ENCODE results near the gene IRGQ.
A peak's percentile ranks its signal among the peaks of the same experiment; 100 is the strongest.

The IRGQ gene

DNA sequence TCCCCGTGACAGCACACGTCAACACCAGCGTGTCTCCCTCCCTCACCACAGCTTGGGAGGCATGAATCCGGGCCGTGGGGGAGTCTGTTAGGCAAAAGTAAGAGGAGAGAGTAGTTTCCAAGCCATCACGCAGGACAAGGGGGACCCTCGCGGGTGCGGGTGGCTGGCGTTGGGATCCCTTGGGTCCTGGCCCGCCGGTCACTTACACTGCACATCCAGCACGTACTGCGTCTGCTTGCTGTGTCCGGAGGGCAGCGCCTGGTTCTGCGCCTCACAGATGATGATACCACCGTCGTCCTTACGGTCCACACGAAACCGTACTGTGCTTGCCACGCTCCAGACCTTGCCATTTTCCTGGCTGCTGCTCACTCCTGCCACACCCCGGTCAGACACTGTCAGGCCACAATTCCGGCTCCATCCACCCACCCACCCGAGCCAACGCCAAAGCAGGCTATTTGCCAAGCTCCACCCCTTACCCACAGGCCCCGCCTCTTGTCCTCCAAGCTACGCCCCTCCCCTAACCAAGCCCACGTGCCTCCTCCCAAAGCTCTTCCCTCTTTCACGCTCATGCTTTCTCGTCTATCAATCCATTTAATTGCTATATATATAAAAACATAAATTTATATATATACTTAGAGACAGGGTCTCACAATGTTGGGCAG, 30.1 kb upstream of the IRGQ start:
- peak in 10 of 58 donors; percentile 12 to 55 (median 26) for DNase-seq

GRCh38 chr19:43624933-43625332, 29.0 kb upstream of the IRGQ start:
- peak in 2 of 58 donors; percentile 9 to 22 for DNase-seq

DNA sequence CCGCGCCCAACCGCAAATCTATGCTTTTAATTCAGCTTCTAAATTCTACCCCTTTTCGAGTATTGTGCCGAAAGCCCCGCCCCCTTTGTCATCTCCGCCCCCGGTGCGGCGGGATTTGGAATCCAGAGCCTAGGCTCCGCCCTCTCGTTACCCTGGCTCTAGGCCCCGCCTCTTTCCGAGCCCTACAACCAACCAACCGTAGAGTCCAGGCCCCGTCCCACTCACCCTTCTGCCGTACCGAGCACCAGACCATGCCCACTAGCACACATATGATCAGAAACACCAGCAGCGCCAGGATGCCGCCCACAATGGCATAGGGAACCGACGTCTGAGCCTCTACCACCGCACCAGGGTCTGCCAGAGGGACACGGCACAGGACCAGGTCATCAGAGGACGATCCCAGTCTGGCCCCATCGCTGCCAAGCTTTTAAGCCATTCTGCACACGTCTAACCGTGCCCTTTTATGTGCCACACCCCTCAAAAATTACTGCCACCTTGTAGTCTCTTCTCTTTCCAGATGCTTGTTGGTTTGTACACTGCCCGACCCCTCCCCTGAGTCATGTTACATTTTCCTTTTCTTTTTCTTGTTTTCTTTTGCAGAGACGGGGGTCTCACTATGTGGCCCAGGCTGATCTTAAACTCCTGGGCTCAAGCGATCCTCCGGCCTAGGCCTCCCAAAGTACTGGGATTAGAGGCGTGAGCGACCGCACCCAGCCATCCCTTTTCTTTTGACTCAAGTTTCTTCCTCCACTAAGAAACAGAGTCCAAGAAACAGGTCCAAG, 28.1 kb upstream of the IRGQ start:
- no peak for DNase-seq

DNA sequence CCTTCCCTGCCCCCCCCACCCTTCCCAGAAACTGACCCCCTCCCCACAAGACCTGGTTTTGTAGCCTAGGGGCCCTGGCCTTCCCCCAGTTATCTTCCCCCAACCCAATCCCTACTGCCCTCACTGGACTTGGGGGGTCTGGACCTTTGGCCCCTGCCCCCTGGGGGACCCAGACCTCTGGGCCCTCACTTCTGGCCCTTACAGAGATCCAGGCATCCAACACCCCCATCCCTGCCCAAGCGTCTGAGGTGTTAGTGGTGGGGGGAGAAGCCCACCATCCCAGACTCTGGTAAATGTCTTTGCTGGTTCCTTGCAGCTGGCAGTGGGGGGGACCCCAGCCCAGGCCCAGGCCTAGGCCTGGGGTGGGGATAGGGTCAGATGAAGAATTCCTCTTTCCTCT, 27.0 kb upstream of the IRGQ start:
- no peak for DNase-seq

- DNase-seq, result no peak
Measured at GRCh38 chr19:43622070-43622469, 26.1 kb upstream of the IRGQ start.

DNA sequence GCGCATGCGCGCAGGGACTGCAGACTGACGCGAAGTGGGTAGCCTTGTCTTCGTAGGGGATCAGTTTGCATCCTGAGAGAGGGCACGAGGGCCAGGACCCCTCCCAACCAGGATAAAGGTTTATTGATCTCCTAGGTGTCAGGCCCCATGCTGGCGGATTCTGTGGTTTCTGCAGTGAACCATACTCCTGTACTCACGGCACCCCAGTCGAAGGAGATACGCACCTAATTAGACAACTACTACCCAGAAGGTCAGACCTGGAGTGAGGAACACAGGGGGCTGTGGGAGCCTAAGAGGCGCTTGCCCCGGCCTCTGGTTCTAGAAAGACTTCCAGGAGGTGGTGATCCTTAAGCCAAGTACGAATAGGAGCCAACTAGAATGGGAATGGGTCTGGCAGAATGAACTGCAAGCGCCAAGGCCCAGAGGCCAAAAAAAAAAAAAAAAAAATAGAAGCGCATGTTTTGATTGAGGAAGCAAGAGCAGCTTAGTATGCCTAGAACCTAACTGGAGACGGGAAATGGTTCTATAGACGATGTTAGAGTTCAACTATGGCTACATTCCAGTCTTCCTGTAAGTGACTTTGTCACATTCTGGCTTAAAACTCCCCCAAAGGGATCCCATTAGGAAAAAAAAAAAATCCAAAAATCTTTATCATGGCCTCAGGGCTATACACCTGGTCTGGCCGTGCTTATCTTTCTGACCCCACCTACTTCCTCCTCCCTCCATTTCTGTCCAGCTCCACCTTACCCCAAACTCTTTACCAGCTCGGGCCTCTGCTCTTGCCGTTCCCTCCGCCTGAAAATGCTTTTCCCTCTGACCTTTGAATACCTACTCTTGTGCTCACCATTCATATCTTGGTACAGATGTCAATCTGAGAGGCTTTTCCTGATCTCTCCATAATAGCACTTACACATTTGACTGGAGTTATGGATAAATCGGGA, 24.4 kb upstream of the IRGQ start:
- peak in 1 of 58 donors; percentile 50 for DNase-seq

- peak; percentile 77 to 99 (median 93) for DNase-seq
Measured at GRCh38 chr19:43619262-43620060, 23.5 kb upstream of the IRGQ start, which contains the start of gene ZNF428. TSS of gene ZNF428 (minus strand) at chr19:43619629. CDS start at chr19:43614304, 5,325 bp downstream.

DNA sequence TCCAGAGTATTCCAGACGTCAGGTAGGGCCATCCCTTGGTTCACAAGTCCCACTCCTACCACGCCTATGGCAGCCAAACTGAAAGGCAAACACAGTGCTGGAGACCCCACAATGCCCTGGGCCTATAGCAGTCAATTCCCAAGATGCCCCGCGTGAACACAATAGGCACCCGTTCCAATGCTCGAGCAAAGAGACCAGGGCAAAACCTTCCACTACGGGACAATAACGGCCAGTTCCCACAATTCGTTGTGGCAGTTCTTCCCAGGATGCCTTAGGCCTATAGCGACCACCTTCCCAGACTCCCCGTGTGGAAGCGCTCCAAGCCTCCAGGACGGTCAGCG, 23.0 kb upstream of the IRGQ start:
- peak in 19 of 58 donors; percentile 48 to 80 (median 63) for DNase-seq

DNA sequence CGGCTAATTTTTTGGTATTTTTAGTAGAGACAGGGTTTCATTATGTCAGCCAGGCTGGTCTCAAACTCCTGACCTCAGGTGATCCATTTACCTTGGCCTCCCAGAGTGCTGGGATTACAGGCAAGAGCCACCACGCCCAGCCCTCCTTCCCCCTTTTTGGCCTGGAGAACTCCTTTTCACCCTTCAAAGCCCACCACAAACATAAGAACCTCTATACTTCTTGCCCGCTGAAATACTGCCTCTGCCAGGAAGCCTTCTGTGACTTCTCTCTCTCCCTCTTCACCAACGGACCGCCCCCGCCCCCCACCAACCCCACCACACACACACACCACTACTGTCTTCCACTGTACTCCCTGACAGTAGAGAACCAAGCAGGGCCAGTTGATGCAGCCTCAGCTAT, 21.0 kb upstream of the IRGQ start:
- DNase-seq, result no peak

DNA sequence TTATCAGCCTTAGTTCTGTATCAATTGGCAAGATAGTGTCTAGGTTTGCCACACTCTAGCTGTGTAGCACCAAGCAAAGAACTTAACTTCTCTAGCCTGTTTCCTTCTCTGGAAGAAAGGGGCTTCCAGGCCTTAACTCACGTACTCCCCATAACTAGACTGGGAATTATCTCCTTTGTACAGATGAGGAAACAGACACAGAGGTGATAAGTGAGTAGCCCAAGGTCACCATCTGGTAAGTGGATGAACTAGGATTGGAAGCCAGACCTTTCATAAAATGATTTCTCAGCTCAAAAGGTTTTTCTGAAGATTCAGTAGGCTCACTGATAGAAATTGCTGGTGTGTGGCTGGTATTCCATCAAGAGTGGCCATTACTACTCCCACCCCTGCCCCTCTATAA, 20.4 kb upstream of the IRGQ start:
- DNase-seq, result no peak

- DNase-seq, result no peak
Measured at GRCh38 chr19:43612374-43612773, 16.4 kb upstream of the IRGQ start.

GRCh38 chr19:43611788-43612187, 15.9 kb upstream of the IRGQ start, which contains the start of gene SRRM5:
TSS of gene SRRM5 (plus strand) at chr19:43612088. CDS start at chr19:43612122, 34 bp downstream.
- no peak for DNase-seq

- DNase-seq, result no peak
Measured at GRCh38 chr19:43610493-43610892, 14.6 kb upstream of the IRGQ start.

DNA sequence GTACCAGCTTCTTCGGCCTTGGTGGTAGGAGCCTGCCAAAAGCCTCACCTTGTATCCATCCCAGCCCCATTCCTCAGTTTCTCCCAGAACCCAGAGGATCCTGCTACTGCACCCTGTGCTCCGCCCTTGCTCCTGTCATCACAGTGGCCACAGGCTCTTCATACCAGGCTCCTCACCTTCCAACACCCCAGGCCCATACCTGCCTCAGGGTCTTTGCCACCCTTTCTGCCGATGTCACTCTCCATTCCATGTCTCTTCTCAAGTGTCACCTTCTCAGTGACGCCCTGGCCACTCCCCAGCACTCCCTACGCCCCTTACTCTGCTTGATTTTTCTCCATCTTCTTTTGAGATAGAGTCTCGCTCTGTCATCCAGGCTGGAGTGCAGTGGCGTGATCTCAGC, 13.9 kb upstream of the IRGQ start:
- no peak for DNase-seq

GRCh38 chr19:43607238-43608205, 11.6 kb upstream of the IRGQ start:
- DNase-seq, result no peak

DNA sequence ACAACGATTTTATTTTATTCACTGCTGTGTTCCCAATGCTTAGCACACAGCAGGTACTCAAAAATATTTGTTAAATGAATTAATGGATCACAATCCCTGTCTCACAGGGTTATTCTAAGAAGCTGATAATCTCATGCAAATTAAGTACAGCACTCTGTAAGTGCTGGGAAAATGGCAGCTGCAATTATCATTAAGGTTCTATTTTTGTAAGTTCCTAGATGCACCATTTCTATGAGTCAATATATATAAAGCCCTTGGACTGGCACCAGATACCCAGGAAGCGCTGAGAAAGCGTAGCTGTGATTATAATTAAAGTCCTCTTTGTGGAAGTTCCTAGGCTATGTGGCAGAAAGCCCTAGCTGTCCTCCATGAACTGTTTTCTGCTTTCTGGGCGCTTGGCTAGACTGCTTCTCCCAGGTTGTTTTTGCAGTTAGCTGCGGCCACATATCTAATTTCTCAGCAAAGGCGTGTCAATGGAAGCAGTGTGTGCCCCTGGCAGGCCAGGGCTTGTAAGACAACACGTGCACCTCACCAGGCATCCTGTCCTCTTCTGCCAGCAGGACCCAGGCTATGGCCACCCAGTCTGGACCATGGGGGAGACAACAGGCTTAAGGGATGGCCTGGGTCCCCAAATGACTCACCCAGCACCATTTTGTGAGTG, 10.8 kb upstream of the IRGQ start:
- DNase-seq, result peak in 14 of 58 donors; percentile 4 to 75 (median 20)

- DNase-seq, result peak in 12 of 58 donors; percentile 7 to 41 (median 21)
Measured at GRCh38 chr19:43605875-43606568, 10.1 kb upstream of the IRGQ start.

DNA sequence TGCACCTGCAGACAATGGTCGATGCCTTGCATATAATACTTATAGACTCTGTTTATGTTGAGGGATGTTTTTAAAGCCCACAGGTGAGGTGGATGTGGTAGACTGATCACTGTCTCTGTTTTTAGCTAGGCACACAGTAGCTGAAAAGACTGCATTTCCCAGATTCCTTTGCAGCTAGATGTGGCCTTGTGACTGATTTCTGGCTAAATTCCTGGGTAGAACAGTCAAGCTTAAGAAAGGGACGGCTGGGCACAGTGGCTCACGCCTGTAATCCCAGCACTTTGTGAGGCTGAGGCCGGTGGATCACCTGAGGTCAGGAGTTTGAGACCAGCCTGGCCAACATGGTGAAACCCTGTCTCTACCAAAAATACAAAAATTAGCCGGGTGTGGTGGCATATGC, 4.4 kb upstream of the IRGQ start:
- DNase-seq, result peak in 4 of 58 donors; percentile 5 to 14 (median 9)

Measured in anterior cingulate cortex (tissue), 58 donors.